Upper lobe of left lung (tissue), 6 donors: ENCODE results near the gene C1orf226. TPM values are rescaled to one million over a fixed set of nuclear protein-coding genes. Genes with fewer than 3 reads are reported as not detected.
A peak's percentile ranks its signal among the peaks of the same experiment; 100 is the strongest.

Experiments used
- ATAC-seq, 2 donors: fragments of 200-7000 bp; cut with Tn5 transposase; one replicate each; pipeline ENCODE4 v1.9.1; 2022; ENCODE audit warnings: mild to moderate bottlenecking in 2 of 2, moderate library complexity in 2 of 2; ENCODE audit not compliant: low FRiP score in 2 of 2
- DNase-seq, 2 donors: peaks; one replicate each; pipeline ENCODE4 v3.0.0-alpha.2; 2019 to 2020
- H3K27ac ChIP-seq, 4 donors: fragments of 200-600 bp; sonication (generic); one replicate each; pipeline ENCODE4 v1.5.1; 2016 to 2019
- H3K27me3 ChIP-seq, 4 donors: fragments of 200-600 bp; sonication (generic); one replicate each; pipeline ENCODE4 v1.5.1; 2017 to 2019
- H3K36me3 ChIP-seq, 4 donors: fragments of 200-600 bp; sonication (generic); one replicate each; pipeline ENCODE4 v1.5.1; 2016 to 2019
- H3K4me1 ChIP-seq, 4 donors: fragments of 200-600 bp; sonication (generic); one replicate each; pipeline ENCODE4 v1.5.1; 2018 to 2019
- H3K4me3 ChIP-seq, 4 donors: fragments of 200-600 bp; sonication (generic); one replicate each; pipeline ENCODE4 v1.5.1; 2017 to 2019; ENCODE audit warnings: mild to moderate bottlenecking in 2 of 4, moderate library complexity in 1 of 4
- H3K9me3 ChIP-seq, 4 donors: fragments of 200-600 bp; sonication (generic); one replicate each; pipeline ENCODE4 v1.5.1; 2018 to 2019
- CTCF ChIP-seq, 6 experiments: fragments of 450-650 bp in 4 of 6; fragments of 200-600 bp in 2 of 6; sonication (generic) in 2 of 6; IDR thresholded peaks; one replicate each; pipeline ENCODE4 v1.5.1; 2016 to 2019; ENCODE audit warnings: antibody characterized with exemption in 6 of 6
- EP300 ChIP-seq, 4 donors: sonication (generic); formaldehyde crosslinking; IDR thresholded peaks; one replicate each; pipeline ENCODE4 v1.5.1; 2017; ENCODE audit warnings: antibody characterized with exemption in 4 of 4, control low read depth in 2 of 4
- POLR2A ChIP-seq, 4 donors: fragments of 450-650 bp; IDR thresholded peaks; one replicate each; pipeline ENCODE4 v1.5.1; 2016 to 2017; ENCODE audit warnings: antibody characterized with exemption in 4 of 4, mild to moderate bottlenecking in 2 of 4
- POLR2AphosphoS5 ChIP-seq, 2 donors: sonication (generic); formaldehyde crosslinking; IDR thresholded peaks; one replicate each; pipeline ENCODE4 v1.5.1; 2017; ENCODE audit warnings: antibody characterized with exemption in 2 of 2
- WGBS, 2 donors: methylation state at CpG; one replicate each; pipeline ENCODE4 v1.1.5; 2017 to 2018; 5-methylcytosine and 5-hydroxymethylcytosine counted together
- total RNA-seq, 6 donors: library from RNA; depleted of rRNA in 4 of 6; stranded (reverse); fragments of >200 nt in 4 of 6; gene quantifications; one replicate each; pipeline versions ENCODE4 v1.1.0 to v1.2.1, GENCODE V29; 2016 to 2021
- donor health status: DM: no; HTN: no; CAD: no; lungs with moderate emphysema.
- donor health status: DM: no; HTN: yes; CAD: no; lungs with severe emphysema.

Gene C1orf226
- total RNA-seq, 6 donors from 2014 or later = 7.2 to 16.7 (median 10.9) TPM

GRCh38 chr1:162387226-162388082, 5.9 kb downstream of the C1orf226 start:
- H3K27me3 ChIP-seq = no peaks in the 10 kb centered on the region
- TF ChIP-seq CTCF (IDR thresholded peaks at IDR 0.05) = no peak
- no peak for TF ChIP-seq EP300 (IDR thresholded peaks at IDR 0.05)
- TF ChIP-seq POLR2AphosphoS5 (IDR thresholded peaks at IDR 0.05) = no peak
- no peak for TF ChIP-seq POLR2A (IDR thresholded peaks at IDR 0.05)
- H3K9me3 ChIP-seq = no peaks in the 10 kb centered on the region
- ATAC-seq (no peak), DNase-seq (no peak)
- peaks cover 0 to 8% (median 3%) of the 10 kb centered on the region in 4 donors for H3K4me1 ChIP-seq
- no peaks in the 10 kb centered on the region for H3K36me3 ChIP-seq
- 75 to 80% methylated on average over 20 of the region's 20 CpGs for WGBS, 2 donors
- H3K27ac ChIP-seq = no peak overlapping the region
- no peak overlapping the region for H3K4me3 ChIP-seq

- no peak for TF ChIP-seq EP300 (IDR thresholded peaks at IDR 0.05)
- no peak for TF ChIP-seq POLR2A (IDR thresholded peaks at IDR 0.05)
- no peak for TF ChIP-seq POLR2AphosphoS5 (IDR thresholded peaks at IDR 0.05)
- no peak for TF ChIP-seq CTCF (IDR thresholded peaks at IDR 0.05)
- Histone ChIP-seq H3K27me3 (no peaks in the 10 kb centered on the region), H3K9me3 (no peaks in the 10 kb centered on the region), H3K4me3 (no peak overlapping the region), H3K27ac (no peak overlapping the region), H3K4me1 (peaks cover 0 to 8% (median 3%) of the 10 kb centered on the region in 4 donors), H3K36me3 (no peaks in the 10 kb centered on the region)
- 88 to 91% methylated on average over 8 of the region's 8 CpGs for WGBS, 2 donors
- ATAC-seq = no peak
- no peak for DNase-seq
These were observed 6.6 kb downstream of the C1orf226 start for GRCh38 chr1:162388083-162388594.

- Histone ChIP-seq H3K9me3 (no peaks in the 10 kb centered on the region), H3K36me3 (no peaks in the 10 kb centered on the region), H3K27ac (no peak overlapping the region), H3K27me3 (no peaks in the 10 kb centered on the region), H3K4me1 (peaks cover 0 to 8% (median 3%) of the 10 kb centered on the region in 4 donors), H3K4me3 (no peak overlapping the region)
- peak in 1 of 2 donors; percentile 36 for DNase-seq
- ATAC-seq = no peak
- 95 to 100% methylated on average over 5 of the region's 5 CpGs for WGBS, 2 donors
- TF ChIP-seq CTCF (IDR thresholded peaks at IDR 0.05) = no peak
- TF ChIP-seq EP300 (IDR thresholded peaks at IDR 0.05) = peak in 1 of 4 donors; percentile 65
- no peak for TF ChIP-seq POLR2A (IDR thresholded peaks at IDR 0.05)
- no peak for TF ChIP-seq POLR2AphosphoS5 (IDR thresholded peaks at IDR 0.05)
These were observed 7.1 kb downstream of the C1orf226 start for GRCh38 chr1:162388615-162389014.

GRCh38 chr1:162389021-162389818, 7.7 kb downstream of the C1orf226 start:
- no peaks in the 10 kb centered on the region for H3K27me3 ChIP-seq
- DNase-seq (no peak), ATAC-seq (no peak)
- peaks cover 0 to 8% (median 3%) of the 10 kb centered on the region in 4 donors for H3K4me1 ChIP-seq
- no peaks in the 10 kb centered on the region for H3K36me3 ChIP-seq
- no peak for TF ChIP-seq CTCF (IDR thresholded peaks at IDR 0.05)
- TF ChIP-seq POLR2AphosphoS5 (IDR thresholded peaks at IDR 0.05) = no peak
- no peak overlapping the region for H3K27ac ChIP-seq
- no peaks in the 10 kb centered on the region for H3K9me3 ChIP-seq
- 54 to 59% methylated on average over 11 of the region's 11 CpGs for WGBS, 2 donors
- no peak overlapping the region for H3K4me3 ChIP-seq
